Epithelial cell of esophagus (primary cell): ENCODE measurements around the gene STAT3.
A peak's percentile ranks its signal among the peaks of the same experiment; 100 is the strongest.
"Not testable (repeated sequence)": the region's sequence is repeated elsewhere in the genome, so short reads cannot be mapped to it uniquely, and the experiment has no call there.

Experiments used
- DNase-seq: peaks from one replicate; pipeline ENCODE4 v3.0.0; 2010; ENCODE audit warnings: low read depth
- H3K4me3 ChIP-seq: 2 replicates; pipeline ENCODE4 v1.5.1; 2011; ENCODE audit warnings: mild to moderate bottlenecking, low read length, control low read depth
- TF ChIP-seq, protein P1 (sequence below): IDR thresholded peaks from 2 replicates; pipeline ENCODE4 v1.5.1; 2011; ENCODE audit warnings: low read depth, mild to moderate bottlenecking, low read length, control low read depth, inconsistent platforms; ENCODE audit not compliant: insufficient read depth; ENCODE audit errors: missing control alignments

STAT3 gene

DNA sequence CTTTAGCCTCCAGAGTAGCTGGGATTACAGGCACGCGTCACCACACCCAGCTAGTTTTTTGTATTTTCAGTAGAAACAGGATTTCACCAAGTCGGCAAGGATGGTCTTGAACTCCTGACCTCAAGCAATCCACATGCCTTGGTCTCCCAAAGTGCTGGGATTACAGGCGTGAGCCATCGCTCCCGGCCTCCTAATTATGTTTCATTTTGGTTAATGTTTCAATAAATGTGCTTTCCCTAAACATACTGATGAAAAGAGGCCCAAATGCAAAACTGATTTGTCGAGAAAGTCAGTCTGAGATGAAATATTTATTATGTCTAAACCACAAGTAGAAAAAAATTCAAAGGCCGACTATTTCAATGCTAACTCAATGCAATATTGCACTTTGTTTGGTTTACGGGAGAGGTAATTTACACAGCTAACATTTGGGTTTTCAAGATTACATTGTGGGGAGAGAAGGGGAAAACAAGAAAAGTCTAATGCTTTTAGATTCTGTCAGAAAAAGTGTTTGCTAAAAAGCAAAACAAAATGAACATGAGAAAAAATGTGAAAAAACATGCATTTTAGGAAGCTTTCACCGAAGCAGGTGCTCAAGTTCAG lies 9.8 kb downstream of the STAT3 start:
- DNase-seq = no peak

DNA sequence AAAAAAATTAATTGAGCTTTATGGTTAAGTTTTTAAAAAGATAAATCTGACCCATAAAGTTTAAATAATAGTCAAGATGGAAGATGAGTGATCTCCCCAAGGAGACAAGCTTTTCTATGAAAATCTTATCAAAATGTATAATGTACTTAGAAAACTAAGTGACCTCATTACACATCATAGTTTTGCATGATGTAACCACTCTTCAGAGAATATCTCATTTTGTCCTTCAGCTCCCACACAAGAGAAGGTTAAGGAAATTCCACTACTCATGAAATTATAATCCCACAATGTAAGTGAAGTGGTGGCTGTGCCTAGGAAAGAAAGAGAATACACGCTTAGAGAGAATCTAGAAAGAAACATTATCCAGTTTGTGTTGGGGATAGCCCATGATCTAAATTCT lies 14.3 kb downstream of the STAT3 start:
- DNase-seq = no peak
- H3K4me3 ChIP-seq = no peak overlapping the region
- TF ChIP-seq, protein P1, sequence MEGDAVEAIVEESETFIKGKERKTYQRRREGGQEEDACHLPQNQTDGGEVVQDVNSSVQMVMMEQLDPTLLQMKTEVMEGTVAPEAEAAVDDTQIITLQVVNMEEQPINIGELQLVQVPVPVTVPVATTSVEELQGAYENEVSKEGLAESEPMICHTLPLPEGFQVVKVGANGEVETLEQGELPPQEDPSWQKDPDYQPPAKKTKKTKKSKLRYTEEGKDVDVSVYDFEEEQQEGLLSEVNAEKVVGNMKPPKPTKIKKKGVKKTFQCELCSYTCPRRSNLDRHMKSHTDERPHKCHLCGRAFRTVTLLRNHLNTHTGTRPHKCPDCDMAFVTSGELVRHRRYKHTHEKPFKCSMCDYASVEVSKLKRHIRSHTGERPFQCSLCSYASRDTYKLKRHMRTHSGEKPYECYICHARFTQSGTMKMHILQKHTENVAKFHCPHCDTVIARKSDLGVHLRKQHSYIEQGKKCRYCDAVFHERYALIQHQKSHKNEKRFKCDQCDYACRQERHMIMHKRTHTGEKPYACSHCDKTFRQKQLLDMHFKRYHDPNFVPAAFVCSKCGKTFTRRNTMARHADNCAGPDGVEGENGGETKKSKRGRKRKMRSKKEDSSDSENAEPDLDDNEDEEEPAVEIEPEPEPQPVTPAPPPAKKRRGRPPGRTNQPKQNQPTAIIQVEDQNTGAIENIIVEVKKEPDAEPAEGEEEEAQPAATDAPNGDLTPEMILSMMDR = no peak

More for the DNA sequence above, 9.8 kb downstream of the STAT3 start:
- peak overlapping the region; percentile 27 for H3K4me3 ChIP-seq
- TF ChIP-seq, protein P1 = no peak

DNA sequence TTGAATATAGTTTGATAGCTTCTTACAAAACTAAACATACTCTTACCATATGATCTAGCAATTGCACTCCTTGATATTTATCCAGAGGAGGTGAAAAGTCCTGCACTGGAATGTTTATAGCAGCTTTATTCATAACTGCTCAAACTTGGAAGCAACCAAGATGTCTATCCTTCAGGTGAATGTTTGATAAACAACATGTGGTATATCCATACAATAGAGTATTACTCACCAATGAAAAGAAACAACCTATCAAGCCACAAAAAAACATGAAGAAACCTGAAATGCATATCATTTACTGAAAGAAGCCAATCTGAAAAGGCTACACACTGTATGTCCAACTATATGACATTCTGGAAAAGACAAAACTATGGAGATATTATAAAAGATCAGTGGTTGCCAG lies 16.1 kb downstream of the STAT3 start:
- TF ChIP-seq, protein P1 = no peak
- DNase-seq = no peak
- no peak overlapping the region for H3K4me3 ChIP-seq

DNA sequence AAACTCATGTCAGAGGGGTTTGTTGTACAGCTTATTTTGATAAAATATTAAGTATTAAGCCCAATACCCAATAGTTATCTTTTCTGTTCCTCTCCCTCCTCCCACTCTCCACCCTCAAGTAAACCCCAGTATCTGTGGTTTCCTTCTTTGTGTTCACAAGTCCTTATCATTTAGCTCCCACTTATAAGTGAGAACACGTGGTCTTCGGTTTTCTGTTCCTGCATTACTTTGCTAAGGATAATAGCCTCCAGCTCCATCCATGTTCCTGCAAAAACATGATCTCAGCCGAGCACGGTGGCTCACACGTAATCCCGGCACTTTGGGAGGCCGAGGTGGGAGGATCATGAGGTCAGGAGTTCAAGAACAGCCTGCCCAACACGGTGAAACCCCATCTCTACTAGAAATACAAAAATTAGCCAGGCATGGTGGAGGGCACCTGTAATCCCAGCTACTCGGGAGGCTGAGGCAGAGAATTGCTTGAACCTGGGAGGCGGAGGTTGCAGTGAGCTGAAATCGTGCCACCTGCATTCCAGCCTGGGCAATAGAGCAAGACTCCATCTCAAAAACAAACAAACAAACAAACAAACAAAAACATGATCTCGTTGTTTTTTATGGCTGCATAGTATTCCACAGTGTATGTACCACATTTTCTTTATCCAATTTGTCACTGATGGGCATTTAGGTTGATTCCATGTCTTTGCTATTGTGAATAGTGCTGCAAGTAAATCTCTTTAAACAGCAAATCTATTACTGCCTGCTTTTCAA lies 19.3 kb downstream of the STAT3 start:
- not testable (repeated sequence) for DNase-seq, H3K4me3 ChIP-seq

DNA sequence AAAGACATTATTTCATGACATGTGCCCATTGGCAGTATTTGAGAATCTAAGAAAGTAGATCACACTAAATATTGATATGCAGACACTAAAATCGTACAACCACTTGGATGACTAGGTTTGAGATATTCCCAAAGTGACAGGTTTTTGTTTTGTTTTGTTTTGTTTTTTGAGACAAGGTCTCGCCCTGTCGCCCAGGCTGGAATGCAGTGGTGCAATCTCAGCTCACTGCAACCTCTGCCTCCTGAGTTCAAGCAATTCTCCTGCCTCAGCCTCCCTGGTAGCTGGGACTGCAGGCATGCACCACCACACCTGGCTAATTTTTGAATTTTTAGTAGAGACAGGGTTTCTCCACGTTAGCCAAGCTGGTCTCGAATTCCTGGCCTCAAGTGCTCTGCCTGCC lies 19.9 kb downstream of the STAT3 start:
- DNase-seq, H3K4me3 ChIP-seq: not testable (repeated sequence)

DNA sequence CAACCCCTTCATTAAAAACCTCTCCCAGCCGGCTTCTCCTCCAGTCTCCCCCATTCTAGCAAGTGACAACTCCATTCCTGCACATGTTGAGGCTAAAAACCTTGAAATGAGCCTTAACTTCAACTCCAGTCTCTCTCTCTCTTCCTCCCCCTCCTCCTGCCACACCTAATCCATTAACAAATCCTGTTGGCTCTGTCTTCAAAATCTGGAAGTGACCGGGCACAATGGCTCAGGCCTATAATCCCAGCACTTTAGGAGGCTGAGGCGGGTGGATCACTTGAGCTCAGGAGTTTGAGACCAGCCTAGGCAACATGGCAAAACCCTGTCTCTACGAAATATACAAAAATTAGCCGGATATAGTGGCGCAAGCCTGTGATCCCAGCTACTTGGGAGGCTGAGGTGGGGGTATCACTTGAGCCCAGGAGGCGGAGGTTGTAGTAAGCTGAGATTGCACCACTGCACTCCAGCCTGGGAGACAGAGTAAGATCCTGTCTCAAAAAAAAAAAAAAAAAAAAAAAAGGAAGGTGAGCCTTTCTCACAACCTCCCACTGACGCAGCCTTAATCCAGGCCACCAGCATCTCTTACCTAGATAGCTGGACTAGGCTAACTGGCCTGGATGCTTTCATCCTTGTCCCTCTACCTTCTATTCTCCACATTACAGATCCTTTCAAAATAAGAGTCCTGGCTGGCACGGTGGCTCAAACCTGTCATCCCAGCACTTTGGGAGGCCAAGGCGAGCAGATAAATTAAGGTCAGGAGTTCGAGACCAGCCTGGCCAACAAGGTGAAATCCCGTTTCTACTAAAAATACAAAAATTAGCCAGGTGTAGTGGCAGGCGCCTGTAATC lies 21.8 kb downstream of the STAT3 start:
- DNase-seq, H3K4me3 ChIP-seq: not testable (repeated sequence)

DNA sequence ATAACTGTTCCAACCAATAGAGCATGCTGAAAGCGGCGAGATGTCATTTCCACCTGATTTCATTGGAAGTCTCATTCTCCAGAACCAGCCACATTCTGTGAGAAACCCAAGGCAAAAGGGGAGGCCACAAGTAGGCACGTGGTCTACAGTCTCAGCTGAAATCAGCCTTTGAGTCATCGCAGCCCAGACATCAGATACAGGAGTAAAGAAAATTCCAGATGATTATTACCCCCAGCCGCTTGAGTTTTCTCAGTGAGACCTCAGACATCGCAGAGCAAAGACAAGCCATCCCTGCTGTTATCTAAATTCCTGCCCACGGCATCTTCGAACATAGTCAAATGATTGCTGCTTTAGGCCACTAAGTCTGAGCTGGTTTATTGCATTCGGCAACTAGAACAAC lies 23.1 kb downstream of the STAT3 start:
- DNase-seq = no peak
- TF ChIP-seq, protein P1 = no peak
- no peak overlapping the region for H3K4me3 ChIP-seq

DNA sequence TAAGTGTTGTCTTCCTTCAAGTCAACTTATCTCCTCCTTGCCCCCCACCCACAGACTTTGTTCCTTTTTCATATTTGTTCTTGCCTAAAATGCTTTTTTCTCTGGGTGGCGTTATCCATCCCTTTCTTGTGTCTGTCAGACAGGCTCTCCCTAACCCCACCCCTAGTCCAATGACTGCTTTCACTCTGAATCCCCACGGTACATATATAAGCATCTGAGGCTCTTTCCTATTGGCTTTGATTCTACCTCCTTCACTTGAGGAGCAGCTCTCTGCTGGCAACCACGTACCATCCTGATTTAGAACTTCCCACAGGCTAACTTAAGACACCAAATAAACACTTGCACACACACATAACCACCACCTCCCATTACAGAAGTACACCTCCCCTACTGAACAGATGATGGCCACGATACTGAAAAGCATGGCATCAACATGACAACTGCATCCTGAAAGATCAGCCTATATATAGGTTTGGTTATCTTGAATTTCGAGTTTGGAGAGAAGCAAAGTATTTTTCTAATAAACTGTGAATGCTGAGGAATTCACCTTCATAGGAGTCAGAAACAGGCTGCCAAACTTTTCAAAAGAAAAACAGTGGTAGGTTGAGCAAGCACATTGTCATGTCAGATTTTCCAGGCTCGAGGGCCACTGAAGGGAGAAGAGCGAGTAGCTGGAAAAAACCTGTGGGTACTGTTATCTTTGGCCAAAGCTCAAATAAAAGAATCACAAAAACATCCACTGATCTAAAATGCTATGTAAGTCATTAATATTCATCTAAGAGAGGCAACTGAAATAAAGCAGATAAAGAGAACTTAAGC lies 24.3 kb downstream of the STAT3 start:
- no peak for DNase-seq

More for the DNA sequence above, 24.3 kb downstream of the STAT3 start:
- TF ChIP-seq, protein P1 = no peak
- H3K4me3 ChIP-seq = no peak overlapping the region
